GM19035 (cell line): Measurements from ENCODE around the gene PLD2.

Source experiments
- ATAC-seq: cut with Tn5 transposase; IDR thresholded peaks from one replicate; pipeline ENCODE4 v1.9.1; 2021; ENCODE audit not compliant: unreplicated experiment

Gene PLD2, protein sequence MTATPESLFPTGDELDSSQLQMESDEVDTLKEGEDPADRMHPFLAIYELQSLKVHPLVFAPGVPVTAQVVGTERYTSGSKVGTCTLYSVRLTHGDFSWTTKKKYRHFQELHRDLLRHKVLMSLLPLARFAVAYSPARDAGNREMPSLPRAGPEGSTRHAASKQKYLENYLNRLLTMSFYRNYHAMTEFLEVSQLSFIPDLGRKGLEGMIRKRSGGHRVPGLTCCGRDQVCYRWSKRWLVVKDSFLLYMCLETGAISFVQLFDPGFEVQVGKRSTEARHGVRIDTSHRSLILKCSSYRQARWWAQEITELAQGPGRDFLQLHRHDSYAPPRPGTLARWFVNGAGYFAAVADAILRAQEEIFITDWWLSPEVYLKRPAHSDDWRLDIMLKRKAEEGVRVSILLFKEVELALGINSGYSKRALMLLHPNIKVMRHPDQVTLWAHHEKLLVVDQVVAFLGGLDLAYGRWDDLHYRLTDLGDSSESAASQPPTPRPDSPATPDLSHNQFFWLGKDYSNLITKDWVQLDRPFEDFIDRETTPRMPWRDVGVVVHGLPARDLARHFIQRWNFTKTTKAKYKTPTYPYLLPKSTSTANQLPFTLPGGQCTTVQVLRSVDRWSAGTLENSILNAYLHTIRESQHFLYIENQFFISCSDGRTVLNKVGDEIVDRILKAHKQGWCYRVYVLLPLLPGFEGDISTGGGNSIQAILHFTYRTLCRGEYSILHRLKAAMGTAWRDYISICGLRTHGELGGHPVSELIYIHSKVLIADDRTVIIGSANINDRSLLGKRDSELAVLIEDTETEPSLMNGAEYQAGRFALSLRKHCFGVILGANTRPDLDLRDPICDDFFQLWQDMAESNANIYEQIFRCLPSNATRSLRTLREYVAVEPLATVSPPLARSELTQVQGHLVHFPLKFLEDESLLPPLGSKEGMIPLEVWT

GRCh38 chr17:4806777-4807604 lies at the start of gene PLD2:
Gene PLD2 (plus strand): TSS chr17:4807152. CDS start chr17:4807773, 621 bp downstream.
- ATAC-seq: peak; percentile 92

DNA sequence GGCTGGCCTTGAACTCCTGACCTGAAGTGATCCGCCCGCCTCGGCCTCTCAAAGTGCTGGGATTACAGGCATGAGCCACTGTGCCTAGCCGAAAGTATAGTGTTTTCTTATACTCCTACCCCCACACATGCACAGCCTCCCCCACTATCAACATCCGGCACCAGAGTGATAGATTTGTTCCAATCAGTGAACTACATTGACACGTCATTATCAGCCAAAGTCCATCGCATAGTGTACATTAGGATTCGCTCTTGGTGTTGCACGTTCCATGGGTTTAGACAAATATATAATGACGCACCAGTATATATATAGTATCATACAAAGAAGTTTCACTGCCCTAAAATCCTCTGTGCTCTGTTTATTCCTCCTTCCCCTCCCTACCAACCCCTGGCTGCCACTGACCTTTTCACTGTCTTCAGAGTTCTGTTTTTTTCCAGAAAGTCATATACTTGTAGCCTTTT lies 47.1 kb upstream of the PLD2 start:
- no peak for ATAC-seq

DNA sequence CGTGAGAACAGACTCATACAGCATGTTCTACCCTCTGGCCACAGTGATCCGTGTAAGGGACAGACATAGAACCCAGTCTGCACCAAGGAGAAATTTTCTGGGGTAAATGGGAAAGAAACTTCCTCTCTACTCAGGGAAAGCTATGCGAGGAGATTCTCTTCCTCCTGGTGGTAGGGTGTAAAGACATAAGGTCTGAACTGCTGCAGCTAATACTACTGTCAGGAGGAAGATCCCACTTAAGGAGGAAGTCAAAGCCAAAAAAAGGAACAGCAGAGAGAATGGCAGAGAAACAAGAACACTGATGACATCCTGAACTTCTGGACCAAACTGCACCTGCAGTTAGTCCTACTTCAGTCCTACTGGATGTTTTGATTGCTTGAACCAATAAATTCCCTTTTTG lies 42.4 kb upstream of the PLD2 start:
- ATAC-seq: no peak

DNA sequence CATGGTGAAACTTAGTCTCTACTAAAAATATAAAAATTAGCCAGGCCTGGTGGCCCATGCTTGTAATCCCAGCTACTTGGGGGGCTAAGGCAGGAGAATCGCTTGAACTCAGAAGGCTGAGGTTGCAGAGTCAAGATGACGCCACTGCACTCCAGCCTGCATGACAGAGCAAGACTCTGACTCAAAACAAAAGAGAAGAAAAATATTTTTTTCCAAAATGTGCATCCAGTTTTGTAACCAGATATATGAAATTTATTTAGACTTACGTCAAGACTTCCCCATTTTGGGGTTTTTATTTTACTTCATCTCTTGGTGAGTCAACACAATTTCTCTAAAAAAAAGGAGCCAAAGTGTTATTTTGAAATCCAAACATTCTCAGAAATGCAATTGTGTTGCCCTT lies 40.8 kb upstream of the PLD2 start:
- ATAC-seq: no peak

GRCh38 chr17:4766723-4767122 lies 40.2 kb upstream of the PLD2 start:
- no peak for ATAC-seq

DNA sequence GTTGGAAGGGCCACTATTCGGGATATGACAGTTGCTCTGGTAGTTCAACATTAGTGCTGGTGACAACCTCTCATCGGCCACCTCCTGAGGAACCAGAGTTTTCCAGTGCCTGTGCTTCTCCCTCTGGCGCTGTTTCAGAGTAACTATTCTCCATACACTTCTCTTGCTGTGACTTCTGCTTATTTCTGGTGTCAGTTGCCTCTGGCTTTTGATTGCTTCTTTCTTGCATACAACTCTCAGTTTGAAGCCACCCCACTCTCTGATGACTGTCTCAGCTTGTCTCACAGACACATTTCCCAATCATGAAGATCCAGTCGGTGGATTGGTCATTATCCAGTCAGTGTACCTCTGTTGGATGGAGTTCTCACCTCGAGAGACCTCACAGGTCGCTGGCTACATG lies 38.7 kb upstream of the PLD2 start:
- ATAC-seq: no peak

DNA sequence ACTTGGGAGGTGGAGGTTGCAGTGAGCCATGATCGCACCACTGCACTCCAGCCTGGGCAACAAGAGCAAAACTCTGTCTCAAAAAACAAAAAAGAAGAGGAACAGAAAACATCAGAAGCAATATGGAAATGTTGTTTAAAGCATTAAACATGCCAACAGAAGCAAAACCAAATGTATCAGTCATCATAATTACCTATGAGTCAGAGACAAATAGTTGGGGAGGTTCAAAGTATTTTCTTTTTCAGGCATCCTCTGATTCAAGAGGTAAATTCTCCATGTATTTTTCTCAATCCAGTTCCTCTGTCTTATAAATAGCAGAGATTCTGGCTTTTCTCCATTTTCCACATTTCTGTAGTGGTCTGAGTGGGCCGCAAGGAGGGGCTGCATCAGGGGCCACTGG lies 37.3 kb upstream of the PLD2 start:
- ATAC-seq: no peak

DNA sequence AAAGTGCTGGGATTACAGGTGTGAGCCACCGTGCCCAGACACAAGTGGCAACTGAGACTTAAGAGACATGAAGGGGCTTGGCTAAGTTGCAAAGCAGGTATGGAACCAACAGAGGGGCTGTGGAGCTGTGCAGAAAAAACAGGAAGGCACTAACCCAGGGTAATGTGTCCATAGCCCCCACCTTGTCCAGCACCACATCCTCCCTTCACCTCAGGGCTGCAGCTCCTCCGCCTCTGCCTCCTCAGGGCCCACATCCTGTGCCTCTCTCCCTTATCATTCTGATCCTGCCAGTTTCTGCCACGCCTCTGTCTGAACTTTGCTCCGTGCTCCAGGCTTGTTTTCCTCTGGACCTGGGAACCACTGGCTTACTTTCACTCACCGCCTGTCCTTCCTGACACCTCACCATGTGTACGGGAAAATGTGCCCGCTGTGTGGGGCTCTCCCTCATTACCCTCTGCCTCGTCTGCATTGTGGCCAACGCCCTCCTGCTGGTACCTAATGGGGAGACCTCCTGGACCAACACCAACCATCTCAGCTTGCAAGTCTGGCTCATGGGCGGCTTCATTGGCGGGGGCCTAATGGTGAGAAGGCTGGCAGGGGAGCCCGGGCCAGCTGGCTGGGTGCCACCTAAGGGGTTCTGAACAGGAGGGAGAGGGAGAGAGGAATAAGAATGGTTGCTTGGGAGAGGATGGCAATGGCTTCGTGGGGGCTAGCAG lies 35.3 kb upstream of the PLD2 start, which contains the start of gene TM4SF5:
Gene TM4SF5 (plus strand): TSS at position 368 of the 716 bp plus-strand sequence. CDS start 37 bp downstream, at position 405.
- ATAC-seq: no peak

- ATAC-seq: no peak
These were observed 34.7 kb upstream of the PLD2 start for GRCh38 chr17:4772235-4772613.

- no peak for ATAC-seq
These were observed 28.8 kb upstream of the PLD2 start for GRCh38 chr17:4777969-4778760.

DNA sequence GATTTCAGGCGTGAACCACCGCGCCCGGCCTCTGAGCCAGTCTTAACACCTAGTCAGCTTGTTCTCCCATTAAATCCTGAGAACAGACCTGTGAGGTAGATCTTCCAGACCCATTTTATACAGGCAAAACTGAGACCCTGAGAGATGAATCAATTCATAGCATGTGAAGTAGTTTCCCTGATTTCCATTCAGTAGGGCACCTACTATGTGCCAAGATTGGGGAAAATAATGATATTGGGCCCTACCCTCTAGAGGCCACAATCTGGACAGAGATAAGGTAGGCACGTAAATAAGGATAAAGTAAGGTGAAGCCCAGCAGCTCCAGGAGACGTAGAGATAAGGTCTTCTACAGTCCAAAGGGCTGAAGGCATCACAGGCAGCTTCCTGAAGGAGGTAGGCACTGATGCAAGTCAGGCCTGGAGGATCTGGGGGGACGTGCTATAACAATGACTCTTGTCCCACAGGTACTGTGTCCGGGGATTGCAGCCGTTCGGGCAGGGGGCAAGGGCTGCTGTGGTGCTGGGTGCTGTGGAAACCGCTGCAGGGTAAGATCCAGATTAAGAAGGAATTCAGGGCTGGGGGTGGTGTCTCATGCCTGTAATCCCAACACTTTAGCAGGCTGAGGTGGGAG lies 26.5 kb upstream of the PLD2 start:
- ATAC-seq: no peak

DNA sequence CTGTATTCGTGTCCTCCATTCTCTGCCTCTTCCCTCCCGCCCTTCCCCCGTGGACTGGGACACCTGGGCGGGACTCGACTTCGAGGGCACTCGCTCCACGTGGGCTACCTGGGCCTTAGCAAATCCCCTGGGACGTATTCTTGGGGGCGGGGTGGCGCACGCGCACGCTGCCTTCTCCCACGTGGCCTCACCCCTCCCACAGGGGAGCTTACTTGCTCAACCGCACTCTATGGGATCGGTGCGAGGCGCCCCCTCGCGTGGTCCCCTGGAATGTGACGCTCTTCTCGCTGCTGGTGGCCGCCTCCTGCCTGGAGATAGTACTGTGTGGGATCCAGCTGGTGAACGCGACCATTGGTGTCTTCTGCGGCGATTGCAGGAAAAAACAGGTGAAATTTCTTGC lies 24.3 kb upstream of the PLD2 start:
- no peak for ATAC-seq

GRCh38 chr17:4785311-4786105 lies 21.4 kb upstream of the PLD2 start:
- ATAC-seq: no peak

DNA sequence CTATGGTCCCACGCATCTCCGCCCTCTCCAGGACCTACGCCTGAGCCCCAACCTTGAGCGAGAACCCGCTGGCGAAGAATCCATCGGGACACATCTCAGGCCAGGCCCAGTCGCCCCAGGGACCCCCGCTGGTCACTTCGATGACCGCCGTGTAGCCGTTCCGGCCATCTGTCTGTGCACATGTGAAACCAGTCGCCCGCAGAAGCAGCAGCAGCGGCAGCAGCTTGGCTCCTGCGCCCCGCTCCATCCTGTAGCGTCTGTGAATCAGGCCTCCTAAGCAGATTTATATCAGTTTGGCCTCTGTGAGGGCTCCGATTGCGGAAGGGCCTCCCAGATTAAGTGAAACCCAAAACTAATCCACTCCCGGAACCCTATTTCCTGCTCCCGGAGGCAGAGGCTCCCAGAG lies 20.8 kb upstream of the PLD2 start, which contains the start of gene VMO1:
Gene VMO1 (minus strand): TSS at position 259 of the 406 bp plus-strand sequence. CDS start 12 bp downstream, at position 247.
- ATAC-seq: no peak

GRCh38 chr17:4786516-4786915 lies 20.4 kb upstream of the PLD2 start:
- ATAC-seq: no peak

DNA sequence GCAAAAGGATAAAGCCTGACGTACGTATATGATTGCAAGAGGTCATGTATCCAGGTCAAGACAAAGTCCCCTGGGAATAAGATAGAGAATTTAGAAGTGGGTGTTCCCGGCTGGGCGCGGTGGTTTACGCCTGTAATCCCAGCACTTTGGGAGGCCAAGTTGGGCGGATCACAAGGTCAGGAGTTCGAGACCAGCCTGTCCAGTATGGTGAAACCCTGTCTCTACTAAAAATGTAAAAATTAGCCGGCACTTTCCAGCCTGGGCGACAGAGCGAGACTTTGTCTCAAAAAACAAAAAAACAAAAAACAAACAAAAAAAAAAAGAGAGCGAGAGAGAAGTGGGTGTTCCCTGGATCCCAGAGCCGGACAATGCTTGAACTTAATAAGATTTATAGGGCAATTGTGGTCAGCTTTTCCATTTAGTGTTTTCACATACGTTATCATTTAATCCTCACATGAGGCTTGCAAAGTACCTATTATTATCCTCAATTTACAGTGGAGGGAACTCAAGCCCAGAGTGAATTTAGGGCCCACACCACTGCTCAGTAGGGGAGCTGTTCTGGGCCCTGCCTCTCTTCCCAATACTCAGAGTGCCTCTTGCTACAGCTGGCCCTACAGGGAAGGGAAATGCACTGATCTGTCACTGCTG lies 18.7 kb upstream of the PLD2 start:
- ATAC-seq: no peak
